Activated CD8-positive, alpha-beta memory T cell treated with anti-CD3 and anti-CD28 coated beads for 36 hours (primary cell): ENCODE results near the gene ZSWIM1. TPM values are rescaled to one million over a fixed set of nuclear protein-coding genes. Genes with fewer than 3 reads are reported as not detected.

ENCODE experiments used
- CTCF ChIA-PET: fragments of 350-600 bp; sonication (Branson Sonifier 250); formaldehyde crosslinking; loops from one replicate; lab custom pipeline; 2021; ENCODE audit warnings: antibody characterized with exemption; lab: Charles Lee
- POLR2A ChIA-PET: fragments of 350-600 bp; sonication (Branson Sonifier 250); formaldehyde crosslinking; loops from one replicate; lab custom pipeline; 2021; ENCODE audit warnings: antibody characterized with exemption; lab: Charles Lee
- total RNA-seq, 2 experiments: library from RNA; stranded (reverse); gene quantifications; one replicate each; pipeline ENCODE4 v1.2.3, GENCODE V29; 2021

ZSWIM1 gene
- total RNA-seq: 1 to 10 TPM; 9.3 to 9.7 TPM

GRCh38 chr20:45880988-45881788, at the start of gene ZSWIM1:
ZSWIM1 (plus strand) TSS chr20:45881227; CDS start chr20:45882593, 1,366 bp downstream.
- ChIA-PET POLR2A (interaction anchor here (0.6 to 2.4 kb wide), 5 partner anchors 9 to 90 kb away, joined by 3 to 15 read pairs (median 5); partner anchors contain the start of genes ACOT8, CTSA, NEURL2 and ZSWIM3), CTCF (interaction anchor here (1.0 to 2.4 kb wide), 6 partner anchors 9 to 91 kb away, joined by 3 to 10 read pairs (median 3); partner anchors contain the start of genes ACOT8 and ZSWIM3)

- CTCF ChIA-PET: no interaction called here
- POLR2A ChIA-PET: interaction anchor here (0.5 kb wide), 1 partner anchor 103 kb away, joined by 5 read pairs; no protein-coding TSS in a partner anchor
Observed at GRCh38 chr20:45832619-45833018, 48.4 kb upstream of the ZSWIM1 start.

- ChIA-PET POLR2A (interaction anchor here (0.5 to 0.9 kb wide), 2 partner anchors 102 kb away, joined by 5 to 7 read pairs; partner anchors contain the start of gene PCIF1), CTCF (interaction anchor here (1.2 to 1.8 kb wide), 2 partner anchors 9 to 137 kb away, joined by 3 to 5 read pairs; no protein-coding TSS in a partner anchor)
Observed at GRCh38 chr20:45833030-45833882, 47.8 kb upstream of the ZSWIM1 start, which contains the start of gene SNX21. SNX21 (plus strand) TSS chr20:45833799; CDS start chr20:45833920, 121 bp downstream.

- CTCF ChIA-PET: interaction anchor here (1.2 to 1.8 kb wide), 2 partner anchors 10 to 136 kb away, joined by 3 to 5 read pairs; no protein-coding TSS in a partner anchor
- POLR2A ChIA-PET: interaction anchor here (0.9 kb wide), 1 partner anchor 101 kb away, joined by 7 read pairs; the partner anchor contains the start of gene PCIF1
Observed at GRCh38 chr20:45833883-45834796, 46.9 kb upstream of the ZSWIM1 start.

- CTCF ChIA-PET: interaction anchor here (1.2 to 1.8 kb wide), 2 partner anchors 11 to 135 kb away, joined by 3 to 5 read pairs; no protein-coding TSS in a partner anchor
- POLR2A ChIA-PET: interaction anchor here (0.9 kb wide), 1 partner anchor 100 kb away, joined by 7 read pairs; the partner anchor contains the start of gene PCIF1
Observed at GRCh38 chr20:45834797-45835161, 46.2 kb upstream of the ZSWIM1 start.

GRCh38 chr20:45835329-45835765, 45.7 kb upstream of the ZSWIM1 start:
- ChIA-PET POLR2A (no interaction called here), CTCF (interaction anchor here (1.8 kb wide), 1 partner anchor 11 kb away, joined by 5 read pairs; no protein-coding TSS in a partner anchor)

- ChIA-PET POLR2A (no interaction called here), CTCF (no interaction called here)
Observed at GRCh38 chr20:45835825-45836224, 45.2 kb upstream of the ZSWIM1 start.

- POLR2A ChIA-PET: no interaction called here
- CTCF ChIA-PET: interaction anchor here (0.7 kb wide), 1 partner anchor 225 kb away, joined by 3 read pairs; no protein-coding TSS in a partner anchor
Observed at GRCh38 chr20:45836841-45837240, 44.2 kb upstream of the ZSWIM1 start.

GRCh38 chr20:45840700-45841198, 40.3 kb upstream of the ZSWIM1 start:
- CTCF ChIA-PET: no interaction called here
- POLR2A ChIA-PET: no interaction called here

- ChIA-PET POLR2A (interaction anchor here (0.7 kb wide), 1 partner anchor 24 kb away, joined by 5 read pairs; no protein-coding TSS in a partner anchor), CTCF (no interaction called here)
Observed at GRCh38 chr20:45841407-45842129, 39.5 kb upstream of the ZSWIM1 start.

- ChIA-PET POLR2A (no interaction called here), CTCF (no interaction called here)
Observed at GRCh38 chr20:45842169-45842812, 38.7 kb upstream of the ZSWIM1 start.

- CTCF ChIA-PET: interaction anchor here (0.5 to 1.0 kb wide), 2 partner anchors 37 to 41 kb away, joined by 3 to 4 read pairs; partner anchors contain the start of gene ZSWIM1
- POLR2A ChIA-PET: no interaction called here
Observed at GRCh38 chr20:45843506-45843905, 37.5 kb upstream of the ZSWIM1 start.

- ChIA-PET CTCF (no interaction called here), POLR2A (no interaction called here)
Observed at GRCh38 chr20:45845452-45845851, 35.6 kb upstream of the ZSWIM1 start.

GRCh38 chr20:45848421-45848820, 32.6 kb upstream of the ZSWIM1 start:
- POLR2A ChIA-PET: no interaction called here
- CTCF ChIA-PET: interaction anchor here (1.5 kb wide), 1 partner anchor 49 kb away, joined by 5 read pairs; no protein-coding TSS in a partner anchor

GRCh38 chr20:45848969-45849582, 32.0 kb upstream of the ZSWIM1 start:
- ChIA-PET CTCF (interaction anchor here (1.5 kb wide), 1 partner anchor 50 kb away, joined by 5 read pairs; no protein-coding TSS in a partner anchor), POLR2A (no interaction called here)

- ChIA-PET POLR2A (no interaction called here), CTCF (no interaction called here)
Observed at GRCh38 chr20:45850238-45850637, 30.8 kb upstream of the ZSWIM1 start.
